ENCODE data around the gene PNPLA2. TPM values are rescaled to one million over a fixed set of nuclear protein-coding genes. Genes with fewer than 3 reads are reported as not detected.

PNPLA2 gene
- total RNA-seq, 6 experiments from 2014 or later, result 33.2 to 97.1 (median 69.6) TPM

DNA sequence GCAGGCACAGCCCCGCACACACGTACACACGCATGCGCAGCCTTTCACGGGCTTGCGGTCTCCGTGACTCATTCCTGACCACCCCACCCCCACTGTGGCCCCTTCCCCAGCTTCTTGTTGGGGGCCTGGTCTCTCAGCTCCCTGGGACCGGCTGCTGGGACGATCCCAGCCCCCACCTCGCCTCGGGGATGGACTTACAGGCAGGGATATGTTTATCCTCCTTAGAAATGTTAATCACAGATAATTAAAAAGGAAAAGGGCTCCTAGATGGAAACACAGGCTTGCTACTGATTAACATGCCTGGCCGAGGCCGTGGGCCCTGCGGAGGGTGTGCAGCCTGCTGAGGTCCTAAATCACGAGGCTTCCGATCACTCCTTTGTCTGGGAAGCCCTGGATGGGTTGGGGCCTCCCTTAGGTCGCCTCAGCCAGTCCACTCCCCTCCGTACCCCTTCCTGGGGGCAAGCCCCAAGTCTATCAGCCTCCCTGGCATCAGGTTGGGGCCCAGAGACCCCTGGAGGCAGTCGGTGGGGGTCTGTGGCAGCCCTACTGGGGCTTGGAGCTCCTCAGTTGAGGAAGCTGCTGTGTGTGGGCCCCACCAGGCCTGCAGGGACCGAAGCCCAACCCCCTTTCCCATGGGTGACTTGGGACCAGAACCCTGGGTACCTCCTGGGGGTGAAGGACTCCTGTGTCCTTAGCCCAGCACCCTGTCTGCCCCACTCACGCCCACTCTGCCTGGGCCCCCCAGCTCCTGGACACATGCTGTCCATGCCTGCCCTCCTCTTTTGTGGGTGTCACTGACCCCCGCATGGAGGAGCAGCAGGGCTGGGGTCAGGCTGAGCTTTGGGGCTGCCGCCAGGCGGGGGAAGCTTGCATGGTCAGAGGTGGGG lies 44.6 kb downstream of the PNPLA2 start:
- 56% methylated on average over 3 of the region's 24 CpGs for WGBS (ENCODE audit: insufficient coverage, low coverage, low lambda C conversion rate, missing lambda C conversion rate)
- DNase-seq, result no peak
- H3K4me1 ChIP-seq, result no peaks in the 10 kb centered on the region
- H3K4me3 ChIP-seq, result no peak overlapping the region
- TF ChIP-seq POLR2A (IDR thresholded peaks at IDR 0.05), result no peak
- TF ChIP-seq, protein P1, sequence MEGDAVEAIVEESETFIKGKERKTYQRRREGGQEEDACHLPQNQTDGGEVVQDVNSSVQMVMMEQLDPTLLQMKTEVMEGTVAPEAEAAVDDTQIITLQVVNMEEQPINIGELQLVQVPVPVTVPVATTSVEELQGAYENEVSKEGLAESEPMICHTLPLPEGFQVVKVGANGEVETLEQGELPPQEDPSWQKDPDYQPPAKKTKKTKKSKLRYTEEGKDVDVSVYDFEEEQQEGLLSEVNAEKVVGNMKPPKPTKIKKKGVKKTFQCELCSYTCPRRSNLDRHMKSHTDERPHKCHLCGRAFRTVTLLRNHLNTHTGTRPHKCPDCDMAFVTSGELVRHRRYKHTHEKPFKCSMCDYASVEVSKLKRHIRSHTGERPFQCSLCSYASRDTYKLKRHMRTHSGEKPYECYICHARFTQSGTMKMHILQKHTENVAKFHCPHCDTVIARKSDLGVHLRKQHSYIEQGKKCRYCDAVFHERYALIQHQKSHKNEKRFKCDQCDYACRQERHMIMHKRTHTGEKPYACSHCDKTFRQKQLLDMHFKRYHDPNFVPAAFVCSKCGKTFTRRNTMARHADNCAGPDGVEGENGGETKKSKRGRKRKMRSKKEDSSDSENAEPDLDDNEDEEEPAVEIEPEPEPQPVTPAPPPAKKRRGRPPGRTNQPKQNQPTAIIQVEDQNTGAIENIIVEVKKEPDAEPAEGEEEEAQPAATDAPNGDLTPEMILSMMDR (IDR thresholded peaks at IDR 0.05), result no peak
- no peaks in the 10 kb centered on the region for H3K27me3 ChIP-seq
- intact Hi-C loops (cut with DNase I), result no loop called here
- no peaks in the 10 kb centered on the region for H3K9me3 ChIP-seq
- ATAC-seq, result no peak
- no peak overlapping the region for H3K27ac ChIP-seq
- H3K36me3 ChIP-seq, result no peaks in the 10 kb centered on the region

DNA sequence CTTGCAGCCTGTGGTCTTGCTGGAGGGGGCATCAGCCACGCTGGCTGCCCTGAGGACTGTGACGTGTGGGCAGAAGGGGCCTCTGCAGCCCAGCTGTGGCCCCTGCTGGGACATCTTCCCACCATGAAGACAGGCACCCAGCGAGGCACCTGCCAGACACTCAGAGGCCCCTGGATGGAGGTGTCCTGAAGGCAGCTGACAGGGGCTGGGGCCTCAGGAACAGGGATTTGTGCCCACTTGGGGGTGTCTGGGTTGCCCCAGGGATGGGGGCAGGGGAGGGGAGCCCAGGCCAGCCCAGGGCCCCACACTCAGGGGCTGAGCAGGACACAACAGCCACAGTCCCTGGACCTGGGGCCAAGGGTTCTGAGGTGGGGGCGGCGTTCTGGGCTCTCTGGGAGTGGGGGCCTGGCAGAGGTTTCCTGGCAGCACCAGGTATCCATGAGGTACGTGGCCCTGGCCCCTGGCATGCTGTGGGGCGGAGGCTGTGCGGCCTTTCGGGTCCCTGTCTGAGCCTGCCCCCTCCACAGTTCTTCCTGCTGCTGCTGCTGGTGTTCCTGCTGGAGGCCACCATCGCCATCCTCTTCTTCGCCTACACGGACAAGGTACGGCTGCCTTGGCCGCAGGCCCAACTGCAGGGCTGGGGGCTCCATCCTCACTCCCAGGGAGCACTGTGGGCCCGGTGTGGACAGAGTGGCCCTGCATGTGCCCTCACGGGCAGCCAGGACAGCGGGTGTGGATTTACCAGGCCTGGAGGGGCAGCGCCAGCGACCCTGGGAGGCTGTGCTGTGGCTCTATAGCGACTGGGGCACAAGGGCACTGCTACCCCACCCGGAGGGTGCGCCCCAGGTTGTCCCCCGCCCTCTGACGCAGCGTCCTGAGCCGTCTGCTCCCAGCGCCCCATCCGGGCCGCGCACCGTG lies 45.5 kb downstream of the PNPLA2 start:
- no peaks in the 10 kb centered on the region for H3K27me3 ChIP-seq
- WGBS (ENCODE audit: insufficient coverage, low coverage, low lambda C conversion rate, missing lambda C conversion rate), result no CpG with 5 or more reads among the region's 31 CpGs
- no peaks in the 10 kb centered on the region for H3K36me3 ChIP-seq
- ATAC-seq, result peak in 2 of 4 donors; percentile 3
- intact Hi-C loops (cut with DNase I), result no loop called here
- peak in 1 of 3 donors; percentile 26 for DNase-seq
- H3K9me3 ChIP-seq, result no peaks in the 10 kb centered on the region
- no peak for TF ChIP-seq POLR2A (IDR thresholded peaks at IDR 0.05)
- TF ChIP-seq, protein P1 (IDR thresholded peaks at IDR 0.05), result no peak
- H3K27ac ChIP-seq, result no peak overlapping the region
- H3K4me1 ChIP-seq, result no peaks in the 10 kb centered on the region
- H3K4me3 ChIP-seq, result no peak overlapping the region

DNA sequence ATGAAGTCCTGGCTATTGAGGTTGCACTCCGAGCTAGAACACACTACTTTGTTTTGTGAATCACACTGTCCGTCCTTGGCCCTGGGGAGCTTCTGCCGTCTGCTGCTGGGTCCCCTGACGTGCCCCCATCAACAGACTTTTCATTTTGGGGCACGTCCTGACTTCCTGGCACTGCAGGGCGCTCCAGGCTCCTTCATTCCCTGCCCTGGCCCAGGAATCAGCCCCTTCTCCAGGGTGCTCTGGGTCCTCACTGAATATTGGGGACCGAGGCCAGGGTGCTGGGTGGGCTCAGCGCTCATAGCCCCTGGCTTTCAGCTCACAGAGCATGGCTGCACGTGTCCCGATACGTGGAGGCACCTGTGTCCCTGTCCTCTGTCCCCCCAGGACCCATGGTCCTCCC lies 46.2 kb downstream of the PNPLA2 start:
- TF ChIP-seq, protein P1 (IDR thresholded peaks at IDR 0.05), result no peak
- no peak for TF ChIP-seq POLR2A (IDR thresholded peaks at IDR 0.05)
- intact Hi-C loops (cut with DNase I), result no loop called here
- Histone ChIP-seq H3K36me3 (no peaks in the 10 kb centered on the region), H3K4me3 (no peak overlapping the region), H3K4me1 (no peaks in the 10 kb centered on the region), H3K27ac (no peak overlapping the region), H3K9me3 (no peaks in the 10 kb centered on the region), H3K27me3 (no peaks in the 10 kb centered on the region)
- WGBS (ENCODE audit: insufficient coverage, low coverage, low lambda C conversion rate, missing lambda C conversion rate), result no CpG with 5 or more reads among the region's 11 CpGs
- ATAC-seq (no peak), DNase-seq (no peak)

DNA sequence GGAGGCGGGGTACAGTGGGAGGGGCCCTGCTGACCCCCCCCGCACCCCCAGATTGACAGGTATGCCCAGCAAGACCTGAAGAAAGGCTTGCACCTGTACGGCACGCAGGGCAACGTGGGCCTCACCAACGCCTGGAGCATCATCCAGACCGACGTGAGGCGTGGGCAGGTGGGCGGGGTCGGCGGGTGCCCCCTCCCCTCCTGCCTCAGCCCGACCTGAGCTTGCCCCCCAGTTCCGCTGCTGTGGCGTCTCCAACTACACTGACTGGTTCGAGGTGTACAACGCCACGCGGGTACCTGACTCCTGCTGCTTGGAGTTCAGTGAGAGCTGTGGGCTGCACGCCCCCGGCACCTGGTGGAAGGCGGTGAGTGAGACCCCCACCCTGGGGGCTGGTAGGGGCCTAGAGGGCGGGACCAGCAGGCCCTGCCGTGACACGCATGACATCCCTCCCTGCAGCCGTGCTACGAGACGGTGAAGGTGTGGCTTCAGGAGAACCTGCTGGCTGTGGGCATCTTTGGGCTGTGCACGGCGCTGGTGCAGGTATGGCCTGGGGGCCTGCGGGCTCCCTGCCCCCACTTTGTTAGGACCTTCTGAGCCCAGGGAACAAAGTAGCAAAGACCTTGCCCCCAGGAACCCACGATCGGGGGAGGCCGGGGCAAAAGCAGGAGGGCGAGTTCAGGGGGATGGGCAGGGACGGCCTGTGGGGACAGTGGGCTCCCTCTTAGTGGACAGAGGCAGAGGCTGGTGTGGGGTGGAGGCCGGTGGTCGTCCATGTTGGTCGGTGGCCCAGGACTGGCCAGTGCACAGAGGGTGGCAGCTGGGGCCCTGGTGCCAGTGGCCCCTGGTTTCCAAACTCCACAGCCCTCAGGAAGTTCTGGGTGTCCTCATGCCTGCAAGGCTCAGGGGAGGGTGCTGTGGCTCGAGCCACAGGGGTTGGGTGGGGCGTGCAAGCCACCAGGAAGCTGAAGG lies 47.0 kb downstream of the PNPLA2 start:
- no peak for TF ChIP-seq POLR2A (IDR thresholded peaks at IDR 0.05)
- TF ChIP-seq, protein P1 (IDR thresholded peaks at IDR 0.05), result no peak
- no peak overlapping the region for H3K4me3 ChIP-seq
- H3K27ac ChIP-seq, result no peak overlapping the region
- no peaks in the 10 kb centered on the region for H3K9me3 ChIP-seq
- intact Hi-C loops (cut with DNase I), result no loop called here
- no peak for DNase-seq
- peak in 2 of 4 donors; percentile 1 to 3 for ATAC-seq
- no peaks in the 10 kb centered on the region for H3K27me3 ChIP-seq
- 63% methylated on average over 6 of the region's 41 CpGs for WGBS (ENCODE audit: insufficient coverage, low coverage, low lambda C conversion rate, missing lambda C conversion rate)
- H3K4me1 ChIP-seq, result no peaks in the 10 kb centered on the region
- H3K36me3 ChIP-seq, result no peaks in the 10 kb centered on the region
